ENCODE measurements around the gene ZNF550.
A peak's percentile ranks its signal among the peaks of the same experiment; 100 is the strongest.

ZNF550 gene

DNA sequence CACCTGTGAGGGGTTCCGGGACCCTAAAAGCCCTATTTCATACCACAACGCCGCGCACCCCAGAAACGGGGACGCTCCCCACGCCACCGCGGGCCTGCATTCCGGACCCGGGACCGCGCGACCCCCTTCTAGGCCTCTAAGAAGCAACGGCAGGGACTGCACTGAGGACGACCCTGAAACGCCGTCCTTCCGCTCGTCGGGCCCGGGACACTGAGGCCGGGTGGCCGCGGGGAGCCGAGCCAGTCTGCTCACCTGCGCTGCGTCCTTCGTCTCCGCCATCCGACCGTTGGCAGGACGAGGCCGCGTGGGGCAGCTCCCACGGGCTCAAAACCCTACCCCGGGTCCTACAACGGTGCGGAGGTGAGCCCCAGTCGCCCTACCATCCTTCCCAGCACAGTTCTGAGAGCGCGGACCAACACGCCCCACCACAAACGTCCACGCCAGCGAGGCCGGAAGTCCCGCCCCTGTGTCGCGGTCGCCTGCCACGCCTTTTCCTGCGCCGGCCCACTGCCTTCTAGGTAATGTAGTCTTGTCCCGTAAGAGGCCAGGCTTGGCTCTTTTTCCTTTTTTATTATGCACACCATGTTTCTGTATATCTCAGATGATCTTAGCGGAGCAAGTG, at the start of gene ZNF550:
Gene ZNF550, minus strand, starts transcription at position 460 of the 622 bp plus-strand sequence. Its CDS starts 181 bp downstream, at position 279.
- DNase-seq: peak; percentile 80 to 82

DNA sequence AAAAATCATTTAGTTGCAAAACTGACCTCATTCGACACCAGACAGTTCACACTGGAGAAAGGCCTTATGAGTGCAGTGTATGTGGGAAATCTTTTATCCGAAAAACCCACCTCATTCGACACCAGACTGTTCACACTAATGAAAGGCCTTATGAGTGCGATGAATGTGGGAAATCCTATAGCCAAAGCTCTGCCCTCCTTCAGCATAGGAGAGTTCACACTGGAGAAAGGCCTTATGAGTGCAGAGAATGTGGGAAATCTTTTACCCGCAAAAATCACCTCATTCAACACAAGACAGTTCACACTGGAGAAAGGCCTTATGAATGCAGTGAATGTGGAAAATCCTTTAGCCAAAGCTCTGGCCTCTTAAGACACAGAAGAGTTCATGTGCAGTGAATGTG, 47.3 kb upstream of the ZNF550 start:
- no peak for DNase-seq

DNA sequence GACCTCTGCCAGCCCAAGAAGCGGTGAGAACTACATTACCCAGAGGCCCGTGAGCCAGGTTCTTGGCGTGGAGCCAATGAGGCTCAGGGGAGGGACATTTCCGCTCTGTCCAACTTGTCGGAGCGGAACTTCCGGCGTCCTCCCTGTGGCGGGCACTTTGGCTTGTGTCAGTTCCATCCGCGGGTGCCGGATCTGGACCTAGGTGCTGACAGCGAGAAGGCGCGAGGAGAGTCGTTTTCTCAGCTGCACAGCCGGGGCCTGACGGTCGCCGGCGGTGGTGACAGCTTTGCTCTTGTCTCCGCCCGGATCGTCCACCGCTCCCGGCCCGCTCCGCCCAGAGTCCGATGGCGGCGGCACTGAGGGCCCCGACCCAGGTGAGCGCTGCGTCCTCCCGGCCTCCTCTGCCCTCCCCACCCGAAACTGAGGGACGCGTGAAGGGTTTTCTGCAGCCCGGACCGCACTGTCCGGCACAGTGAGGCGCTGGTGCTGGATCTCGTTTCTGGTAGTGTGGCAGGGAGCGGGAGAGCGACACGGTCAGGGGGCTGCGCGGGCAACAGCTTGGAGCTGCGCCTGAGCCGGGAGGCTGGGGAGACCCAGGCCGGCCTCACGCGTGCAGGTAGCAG, 40.2 kb upstream of the ZNF550 start, which contains the start of gene ZNF530:
Gene ZNF530, plus strand, starts transcription at position 125 of the 623 bp plus-strand sequence. CDS start 4,461 bp downstream, outside the sequence.
- peak; percentile 88 to 95 for DNase-seq

DNA sequence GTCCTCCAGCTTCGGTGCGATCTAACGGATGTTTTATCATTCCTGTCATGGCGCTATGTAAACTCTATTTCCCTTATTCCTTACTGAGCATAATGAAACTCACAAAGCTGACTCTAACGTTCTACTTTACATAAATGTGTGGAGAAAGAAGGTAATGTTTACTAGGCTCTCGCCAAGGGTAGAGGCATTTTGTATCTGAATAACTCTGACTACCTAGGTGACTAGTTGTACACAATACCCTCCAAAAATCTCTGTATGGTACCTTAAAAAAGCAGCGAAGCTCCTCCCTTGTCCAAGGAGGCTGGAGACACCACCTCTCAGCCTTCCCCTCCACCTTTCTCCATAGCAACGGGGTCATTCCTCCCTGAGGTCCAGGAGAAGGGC, 39.7 kb upstream of the ZNF550 start:
- no peak for DNase-seq

DNA sequence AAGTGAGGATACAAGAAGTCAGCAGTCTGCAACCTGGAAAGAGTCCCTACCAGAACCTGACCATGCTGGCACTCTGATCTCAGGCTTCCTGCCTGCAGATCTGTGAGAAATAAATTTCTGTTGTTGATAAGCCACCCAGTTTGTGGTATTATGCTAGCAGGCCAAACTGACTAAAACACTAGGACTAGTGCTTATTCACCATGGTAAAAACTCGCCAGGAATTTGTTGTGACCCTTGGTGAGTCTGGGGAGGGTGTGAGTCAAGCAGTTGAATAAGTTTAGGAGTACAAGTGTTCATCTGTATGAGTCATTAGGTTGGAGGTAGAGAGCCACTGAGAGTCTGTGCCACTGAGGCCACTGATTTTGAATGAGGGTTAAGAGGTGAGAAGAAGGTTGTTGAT, 27.9 kb upstream of the ZNF550 start:
- DNase-seq: no peak

DNA sequence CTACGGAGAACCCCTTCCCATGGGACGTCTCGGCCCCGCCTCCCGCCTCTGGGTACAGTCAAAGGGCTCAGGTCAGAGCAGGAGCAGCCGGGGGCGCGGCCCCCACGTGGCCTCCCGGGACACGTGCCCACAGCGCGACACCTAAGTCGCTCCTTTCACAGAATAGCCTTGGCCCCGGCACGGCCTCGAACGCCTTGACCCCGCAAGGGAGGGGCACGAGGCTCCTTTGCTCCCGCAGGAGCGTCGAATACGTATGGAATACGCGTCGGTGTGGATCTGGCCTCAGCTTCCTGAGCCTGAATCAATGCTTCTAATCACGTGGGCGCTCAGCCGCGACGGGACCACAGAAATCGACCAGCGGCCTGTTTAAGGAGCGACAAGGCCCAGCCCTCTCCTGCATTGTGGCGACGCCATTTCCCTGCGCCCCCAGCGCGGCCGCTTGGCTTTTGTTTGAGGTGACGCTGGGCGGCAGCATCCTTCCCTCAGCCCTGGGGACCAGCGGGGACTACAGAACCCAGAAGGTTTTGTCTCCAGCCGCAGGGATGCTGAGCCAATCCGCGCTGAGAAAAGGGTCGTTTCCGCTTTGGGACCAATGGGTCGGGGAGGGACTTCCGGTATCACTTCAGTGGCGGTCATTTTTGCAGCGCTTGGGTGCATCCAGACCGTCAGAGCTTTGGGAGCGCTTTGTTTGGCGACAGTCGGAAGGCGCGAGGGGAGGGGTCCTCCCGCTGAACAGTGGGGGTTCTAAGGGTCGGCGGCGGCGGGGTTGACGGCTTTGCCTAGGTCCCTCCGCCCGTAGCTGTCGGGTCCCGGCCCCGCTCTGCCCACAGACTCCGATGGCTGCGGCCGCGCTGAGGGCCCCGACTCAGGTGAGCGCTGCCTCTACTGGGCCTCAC, 24.1 kb upstream of the ZNF550 start, which contains the start of gene ZIK1:
Gene ZIK1, plus strand, starts transcription at position 625 of the 896 bp plus-strand sequence. Its CDS starts 212 bp downstream, at position 837.
- peak; percentile 85 to 90 for DNase-seq

DNA sequence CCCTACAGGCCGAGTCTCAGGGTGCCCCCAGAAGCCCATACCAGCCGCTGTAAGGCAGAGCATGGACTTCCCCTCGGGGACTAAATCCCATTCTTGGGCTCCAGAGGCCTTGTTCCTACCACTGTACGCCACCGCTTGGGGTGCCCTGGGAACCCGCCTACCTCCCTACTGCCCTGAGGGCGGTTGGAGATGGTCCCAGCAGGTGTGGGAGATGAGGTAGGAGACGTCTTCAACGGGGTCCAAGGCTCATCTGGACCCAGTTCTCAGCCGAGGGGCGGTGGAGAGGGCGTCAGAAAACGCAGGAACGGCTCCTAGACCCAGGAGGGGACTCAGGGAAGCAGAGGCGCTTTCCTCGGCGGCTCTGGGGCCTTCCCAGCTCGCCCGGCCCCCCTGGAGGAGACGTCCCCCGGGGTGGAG, 23.4 kb upstream of the ZNF550 start:
- no peak for DNase-seq

DNA sequence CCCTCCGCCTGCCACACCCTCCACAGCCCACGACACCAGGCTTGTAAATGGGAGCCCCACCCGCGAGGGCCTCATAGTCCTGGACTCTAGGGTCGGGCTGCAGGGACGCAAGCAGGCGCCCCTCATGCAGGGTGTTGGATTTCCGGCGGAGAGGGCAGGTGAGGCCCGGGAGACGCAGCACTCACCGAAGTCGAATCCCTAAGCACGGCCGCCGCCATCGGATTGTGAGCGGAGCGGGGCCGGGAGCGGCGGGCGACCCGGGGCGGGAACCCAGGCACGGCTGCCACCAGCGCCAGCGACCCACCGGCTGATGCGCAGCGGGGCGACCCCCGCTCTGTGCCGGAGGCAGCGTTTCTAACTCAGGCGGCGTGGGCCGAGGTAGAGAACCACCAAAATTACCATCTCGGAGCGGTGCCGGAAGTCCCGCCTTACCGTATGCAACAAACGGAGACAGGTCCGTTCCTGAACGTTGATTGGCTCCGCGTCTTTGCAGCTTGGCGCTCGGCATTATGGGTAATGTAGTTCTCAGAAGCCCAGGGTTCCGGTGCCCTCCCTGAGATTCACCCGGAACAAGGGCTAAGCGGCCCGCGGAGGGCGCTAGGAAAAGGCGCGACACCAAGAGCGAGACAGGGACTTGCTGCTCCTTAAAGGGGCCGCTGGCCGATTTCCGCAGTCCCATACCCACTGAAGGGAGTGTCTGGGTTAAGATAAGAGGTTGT, 19.0 kb upstream of the ZNF550 start, which contains the start of gene ZNF416:
Gene ZNF416, minus strand, starts transcription at position 425 of the 719 bp plus-strand sequence. Its CDS starts 207 bp downstream, at position 218.
- DNase-seq: peak; percentile 98 to 99

DNA sequence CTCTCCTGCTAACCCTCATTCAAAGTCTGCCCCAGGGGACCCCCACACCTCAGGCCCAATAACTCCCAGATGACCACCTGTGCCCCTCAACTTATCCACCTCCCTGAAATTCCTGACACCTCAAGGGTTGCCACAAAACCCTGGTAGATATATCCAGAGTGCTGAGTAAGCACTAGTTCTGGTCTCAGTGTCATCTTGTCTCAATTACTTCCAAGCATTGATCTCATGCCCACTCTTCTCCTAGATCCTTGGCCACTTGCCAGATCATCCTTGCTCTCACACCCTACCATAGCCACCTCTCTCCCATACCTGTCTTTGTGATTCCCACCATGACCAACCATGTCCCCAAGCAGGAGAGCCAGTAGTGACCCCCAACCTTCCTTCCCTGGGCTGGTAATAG, 17.0 kb upstream of the ZNF550 start:
- no peak for DNase-seq

DNA sequence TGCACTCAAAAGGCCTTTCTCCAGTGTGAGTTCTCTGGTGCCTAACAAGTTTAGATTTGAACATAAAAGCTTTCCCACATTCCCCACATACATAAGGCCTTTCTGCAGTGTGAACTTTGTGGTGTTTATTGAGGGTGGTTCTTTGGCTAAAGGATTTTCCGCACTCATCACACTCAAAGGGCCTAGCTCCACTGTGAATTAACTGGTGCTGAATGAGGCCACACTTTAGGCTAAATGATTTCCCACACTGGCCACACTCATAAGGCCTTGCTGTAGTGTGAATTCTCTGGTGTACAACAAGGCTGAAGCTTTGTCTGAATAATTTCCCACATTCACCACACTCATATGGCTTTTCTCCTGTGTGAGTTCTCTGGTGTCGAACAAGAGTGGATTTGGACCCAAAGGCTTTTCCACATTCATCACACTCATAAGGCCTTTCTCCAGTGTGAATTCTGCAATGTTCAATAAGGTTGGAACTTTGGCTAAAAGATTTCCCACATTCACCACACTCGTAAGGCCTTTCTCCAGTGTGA, 12.8 kb upstream of the ZNF550 start:
- no peak for DNase-seq

DNA sequence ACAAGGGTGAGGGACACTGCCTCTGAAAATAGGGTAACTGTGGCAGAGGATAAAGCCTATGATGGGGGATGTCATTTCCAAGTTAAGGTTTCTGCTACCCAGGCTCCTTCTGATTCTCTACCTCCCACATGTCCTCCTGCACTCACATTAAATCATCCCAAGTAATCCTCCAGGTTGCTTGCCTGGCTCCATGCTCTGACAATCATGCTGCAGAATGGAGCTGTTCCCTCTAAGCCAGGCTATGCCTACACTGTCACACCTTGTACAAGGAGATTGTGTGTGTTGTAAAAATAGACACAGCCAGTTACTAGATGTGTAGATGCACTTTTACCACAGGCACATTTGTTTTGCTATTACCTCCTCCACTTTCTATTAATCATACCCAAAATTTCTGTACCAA, 11.0 kb upstream of the ZNF550 start:
- DNase-seq: no peak

DNA sequence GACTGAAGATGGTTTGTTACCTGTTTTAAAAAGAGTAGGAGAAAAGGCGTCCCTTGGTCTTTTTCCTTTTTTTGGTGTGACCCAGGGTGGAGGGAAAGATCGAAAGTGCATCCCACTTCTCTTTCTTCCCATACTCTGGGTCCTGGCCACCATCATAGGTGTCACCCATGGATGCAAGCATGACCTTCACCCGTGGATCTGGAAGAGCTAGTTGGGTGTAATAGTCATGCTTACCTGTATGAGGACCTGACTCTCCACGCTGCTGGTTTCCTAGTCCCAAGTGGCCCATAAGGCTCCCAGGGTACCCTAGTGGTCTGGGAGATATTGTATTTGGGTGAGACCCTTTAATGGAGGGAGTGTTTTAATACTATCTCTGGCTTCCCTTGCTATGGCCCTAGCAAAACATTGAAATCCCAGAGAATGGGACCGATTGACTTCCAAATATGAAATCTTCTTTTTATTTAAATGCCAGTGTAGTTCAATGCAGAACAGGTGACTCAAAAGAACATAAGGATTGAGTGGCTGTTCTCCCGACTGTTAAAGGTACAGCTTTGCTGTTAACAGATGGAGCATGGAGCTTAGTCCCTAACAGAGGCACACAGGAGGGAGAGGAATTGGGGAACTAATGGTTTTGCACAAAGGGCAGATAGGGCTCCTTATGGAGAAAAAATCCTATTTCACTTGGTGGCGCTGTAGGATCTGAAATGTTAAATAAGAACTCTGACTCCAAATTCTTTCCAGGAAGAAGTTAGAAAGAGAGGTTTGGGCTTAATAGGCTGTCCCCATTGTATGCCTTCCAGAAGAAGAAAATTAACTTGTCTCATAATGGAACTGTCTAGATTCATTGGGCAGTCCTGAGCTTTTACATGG, 7.0 kb upstream of the ZNF550 start:
- DNase-seq: no peak

DNA sequence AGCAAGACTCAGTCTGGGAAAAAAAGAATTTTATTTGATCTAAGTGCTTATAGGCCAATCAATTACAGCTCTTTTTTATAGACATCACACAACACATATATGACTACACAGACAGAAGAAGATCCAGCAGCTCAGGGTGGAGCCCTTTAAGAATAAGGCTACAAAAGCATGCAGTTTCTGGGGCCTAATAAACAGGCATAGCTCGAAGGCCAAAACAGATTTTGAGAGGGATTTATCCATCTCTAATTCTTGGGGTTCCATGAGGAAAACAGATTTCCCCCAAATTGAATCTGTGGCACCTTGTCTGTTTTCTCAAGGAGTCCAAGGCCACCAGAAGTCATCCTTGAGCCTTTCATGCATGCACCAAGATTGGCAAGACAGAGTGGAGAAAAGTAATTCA, 3.9 kb upstream of the ZNF550 start:
- no peak for DNase-seq

DNA sequence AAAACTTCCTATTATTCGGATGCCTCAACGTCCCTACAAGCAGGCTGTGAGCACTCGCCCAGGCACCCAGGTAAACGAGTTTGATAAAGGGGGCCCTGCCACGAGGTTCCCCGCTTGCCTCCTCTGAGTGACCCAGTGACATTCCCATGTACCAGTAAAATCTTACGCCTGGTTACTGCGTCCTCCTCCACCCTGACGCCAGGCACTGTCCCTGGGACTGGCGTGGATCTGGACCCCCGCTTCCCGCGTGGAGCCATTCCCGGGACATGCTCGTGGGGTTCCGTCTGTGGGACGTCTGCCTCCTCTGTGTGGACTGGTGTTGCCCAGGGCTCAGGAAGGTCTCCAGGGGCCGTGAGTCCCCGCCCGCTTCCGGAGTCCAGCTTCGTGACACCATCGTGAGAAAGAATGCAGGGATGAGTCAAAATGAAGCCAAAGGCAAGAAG, 407 bp upstream of the ZNF550 start:
- no peak for DNase-seq

DNA sequence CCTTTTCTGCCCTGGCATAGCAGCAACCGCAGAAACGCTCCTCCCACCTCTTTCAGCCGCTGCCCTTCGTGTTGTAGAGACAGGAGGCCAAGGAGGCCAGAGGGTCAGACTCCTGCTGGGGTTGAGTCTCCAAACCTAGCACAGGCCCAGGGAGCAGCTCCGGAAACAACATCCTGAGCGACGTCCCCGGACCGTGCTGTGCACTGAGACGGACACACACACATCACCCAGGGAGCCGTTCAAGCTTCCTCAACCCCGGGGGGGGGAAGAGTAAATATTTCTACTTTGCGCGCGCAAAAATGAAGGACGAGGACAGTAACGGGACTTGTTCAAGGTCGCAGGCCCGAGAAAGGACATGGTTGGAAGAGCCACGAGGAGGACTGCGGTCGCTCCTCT, 657 bp downstream of the ZNF550 start:
- DNase-seq: no peak

DNA sequence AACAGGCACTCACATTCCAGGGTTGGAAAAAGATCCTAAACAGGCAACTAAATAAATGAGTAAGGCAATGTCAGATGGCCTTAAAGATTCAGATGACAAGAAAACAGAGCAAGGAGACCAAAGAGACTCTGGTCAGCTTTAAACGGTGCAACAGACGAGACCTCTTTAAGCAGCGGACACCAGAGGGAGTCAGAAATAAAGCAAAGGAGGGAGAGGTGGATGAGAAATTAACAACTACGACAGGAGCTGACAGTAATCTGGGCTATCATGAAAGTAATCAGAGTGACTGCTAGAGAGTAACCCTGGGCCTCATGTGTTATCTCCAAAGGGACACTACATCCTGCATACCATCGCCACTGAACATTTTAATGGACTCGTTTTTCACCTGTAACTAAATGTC, 1.1 kb downstream of the ZNF550 start:
- DNase-seq: no peak

DNA sequence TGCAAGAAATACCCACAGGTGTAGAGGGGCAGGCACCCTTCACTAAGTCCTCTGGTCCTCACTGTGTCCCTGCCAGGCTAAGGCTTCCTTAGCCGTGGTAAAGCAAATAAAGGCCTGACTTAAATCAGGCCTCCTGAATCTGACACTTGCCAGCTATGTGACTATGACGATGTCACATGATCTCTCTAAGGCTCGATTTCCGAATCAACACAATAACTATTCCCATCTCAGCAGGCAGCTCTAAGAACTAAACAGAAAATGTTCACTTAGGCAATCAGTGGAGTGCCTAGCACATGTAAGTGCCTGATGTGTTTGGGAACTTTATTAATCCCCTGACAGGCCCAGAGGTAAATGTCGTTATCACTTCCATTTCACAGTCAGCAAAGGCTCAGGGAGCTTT, 2.0 kb downstream of the ZNF550 start:
- no peak for DNase-seq

DNA sequence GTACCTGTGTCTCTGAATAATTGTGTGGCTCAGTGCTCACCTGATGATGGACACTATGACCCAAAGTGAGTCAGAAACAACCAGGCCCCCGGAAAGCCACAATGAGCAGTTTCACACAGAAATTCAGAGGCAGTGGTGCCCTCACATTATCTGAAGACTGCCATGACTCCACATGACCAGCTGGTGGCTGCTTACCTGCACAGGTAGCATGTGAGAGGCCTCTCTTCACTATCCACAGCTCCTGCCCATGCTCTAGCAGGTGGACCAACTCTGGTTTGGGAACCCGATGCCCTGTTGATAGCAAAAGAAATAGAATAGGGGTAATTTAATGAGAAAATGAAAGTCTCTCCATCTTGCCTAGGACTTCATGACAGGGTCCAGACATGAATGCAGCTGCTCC, 7.2 kb downstream of the ZNF550 start:
- DNase-seq: no peak

DNA sequence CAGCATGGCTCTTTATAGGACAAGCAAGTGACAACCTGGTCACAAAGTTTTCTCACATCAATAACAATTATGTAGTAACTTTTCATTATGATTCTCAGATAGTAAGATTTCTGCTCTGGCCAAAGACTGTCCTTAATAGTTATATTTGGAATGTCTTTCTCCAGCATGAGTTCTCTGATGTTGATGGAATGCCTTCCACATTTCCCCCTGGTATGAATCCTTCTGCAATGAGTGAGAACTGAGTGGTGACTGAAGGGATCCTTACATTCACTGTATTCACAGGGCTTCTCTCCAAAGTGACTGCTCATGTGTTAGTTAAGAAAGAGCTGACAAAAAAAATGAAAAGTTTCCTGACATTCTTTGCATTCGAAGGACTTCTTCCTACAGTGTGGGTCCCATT, 13.2 kb downstream of the ZNF550 start:
- no peak for DNase-seq

DNA sequence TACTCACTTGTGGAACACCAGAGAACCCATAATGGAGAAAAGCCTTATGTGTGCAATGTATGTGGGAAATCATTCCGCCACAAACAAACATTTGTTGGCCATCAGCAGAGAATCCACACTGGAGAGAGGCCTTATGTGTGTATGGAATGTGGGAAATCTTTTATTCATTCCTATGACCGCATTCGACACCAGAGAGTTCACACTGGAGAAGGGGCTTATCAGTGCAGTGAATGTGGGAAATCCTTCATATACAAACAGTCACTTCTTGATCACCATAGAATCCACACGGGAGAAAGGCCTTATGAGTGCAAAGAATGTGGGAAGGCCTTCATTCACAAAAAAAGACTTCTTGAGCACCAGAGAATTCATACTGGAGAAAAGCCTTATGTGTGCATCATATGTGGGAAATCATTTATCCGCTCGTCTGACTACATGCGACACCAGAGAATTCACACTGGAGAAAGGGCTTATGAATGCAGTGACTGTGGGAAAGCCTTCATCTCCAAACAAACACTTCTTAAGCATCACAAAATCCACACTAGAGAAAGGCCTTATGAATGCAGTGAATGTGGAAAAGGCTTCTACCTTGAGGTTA, 21.6 kb downstream of the ZNF550 start:
- no peak for DNase-seq

Measured in inflammatory macrophage treated with lipopolysaccharide for 1 hour (primary cell).